Measurements from ENCODE around the gene ANKRD16.
A peak's percentile ranks its signal among the peaks of the same experiment; 100 is the strongest.
"Not testable (repeated sequence)": the region's sequence is repeated elsewhere in the genome, so short reads cannot be mapped to it uniquely, and the experiment has no call there.

Gene ANKRD16

DNA sequence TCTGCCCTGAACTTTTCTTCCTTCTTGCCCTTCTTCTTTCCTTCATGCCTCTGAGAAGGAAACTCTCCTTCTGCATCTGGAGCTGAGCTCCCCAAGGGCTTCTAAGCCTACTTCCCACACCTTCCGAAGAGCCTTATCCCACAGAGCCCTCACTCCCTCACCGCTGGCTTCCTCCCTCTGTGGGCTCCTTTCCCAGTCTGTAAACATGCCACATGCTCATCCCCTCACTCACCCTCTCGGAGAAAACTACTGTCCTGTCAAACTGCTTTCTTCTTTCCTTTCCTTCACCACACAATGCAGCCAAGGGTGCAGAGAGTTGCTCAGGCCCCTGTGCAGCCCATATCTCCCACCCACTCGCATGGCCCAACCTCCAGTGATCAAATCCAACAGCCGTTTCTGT, 18.1 kb downstream of the ANKRD16 start:
- peak; percentile 21 for DNase-seq

DNA sequence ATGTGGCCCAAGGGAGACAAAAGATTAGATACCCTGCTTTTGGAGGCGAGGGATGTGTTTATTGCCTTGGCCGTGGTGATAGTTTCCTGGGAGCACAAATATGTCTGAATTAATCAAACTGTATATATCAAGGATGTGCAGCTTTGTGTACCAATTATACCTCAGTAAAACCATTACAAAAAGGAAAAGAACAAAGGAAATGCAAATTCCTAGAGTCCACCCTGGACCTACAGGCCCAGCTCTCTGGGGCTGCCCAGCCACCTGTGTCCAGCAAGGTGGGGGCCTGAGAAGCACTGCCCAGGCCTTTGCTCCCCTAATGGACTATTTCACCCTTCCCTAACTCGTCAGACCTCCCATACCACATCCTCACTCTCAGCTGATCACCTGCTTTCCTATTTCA, 20.5 kb downstream of the ANKRD16 start:
- DNase-seq = no peak

DNA sequence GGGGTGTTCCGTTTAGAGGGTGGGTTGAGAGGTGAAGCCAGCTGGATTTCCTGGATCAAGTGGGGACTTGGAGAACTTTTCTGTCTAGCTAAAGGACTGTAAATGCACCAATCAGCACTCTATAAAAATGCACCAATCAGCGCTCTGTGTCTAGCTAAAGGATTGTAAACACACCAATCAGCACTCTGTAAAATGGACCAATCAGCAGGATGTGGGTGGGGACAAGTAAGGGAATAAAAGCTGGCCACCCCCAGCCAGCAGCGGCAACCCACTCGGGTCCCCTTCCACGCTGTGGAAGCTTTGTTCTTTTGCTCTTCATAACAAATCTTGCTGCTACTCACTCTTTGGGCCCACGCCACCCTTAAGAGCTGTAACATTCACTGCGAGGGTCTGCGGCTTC, 21.3 kb downstream of the ANKRD16 start:
- DNase-seq = peak; percentile 21

DNA sequence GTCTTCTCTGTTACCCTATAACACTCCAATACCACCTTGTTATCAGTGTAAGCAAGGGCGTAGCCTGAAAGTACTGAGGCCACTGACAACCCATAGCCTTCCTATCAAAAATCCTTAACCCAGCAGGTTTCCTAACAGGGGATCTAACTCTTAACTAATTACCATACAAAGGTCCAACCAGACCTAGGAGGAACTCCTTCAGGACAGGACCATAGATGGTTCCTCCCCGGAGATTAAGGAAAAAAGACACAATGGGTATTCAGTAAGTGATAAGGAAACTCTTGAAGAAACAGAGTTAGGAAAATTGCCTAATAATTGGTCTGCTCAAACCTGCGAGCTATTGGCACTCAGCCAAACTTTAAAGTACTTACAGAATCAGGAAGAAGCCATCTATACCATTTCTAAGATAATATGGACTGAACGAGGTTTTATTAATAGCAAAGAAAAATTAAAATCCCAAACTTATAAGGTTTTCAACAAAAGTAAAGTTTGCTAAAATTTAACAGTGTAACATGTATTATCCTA, 22.5 kb downstream of the ANKRD16 start:
- not testable (repeated sequence) for DNase-seq

DNA sequence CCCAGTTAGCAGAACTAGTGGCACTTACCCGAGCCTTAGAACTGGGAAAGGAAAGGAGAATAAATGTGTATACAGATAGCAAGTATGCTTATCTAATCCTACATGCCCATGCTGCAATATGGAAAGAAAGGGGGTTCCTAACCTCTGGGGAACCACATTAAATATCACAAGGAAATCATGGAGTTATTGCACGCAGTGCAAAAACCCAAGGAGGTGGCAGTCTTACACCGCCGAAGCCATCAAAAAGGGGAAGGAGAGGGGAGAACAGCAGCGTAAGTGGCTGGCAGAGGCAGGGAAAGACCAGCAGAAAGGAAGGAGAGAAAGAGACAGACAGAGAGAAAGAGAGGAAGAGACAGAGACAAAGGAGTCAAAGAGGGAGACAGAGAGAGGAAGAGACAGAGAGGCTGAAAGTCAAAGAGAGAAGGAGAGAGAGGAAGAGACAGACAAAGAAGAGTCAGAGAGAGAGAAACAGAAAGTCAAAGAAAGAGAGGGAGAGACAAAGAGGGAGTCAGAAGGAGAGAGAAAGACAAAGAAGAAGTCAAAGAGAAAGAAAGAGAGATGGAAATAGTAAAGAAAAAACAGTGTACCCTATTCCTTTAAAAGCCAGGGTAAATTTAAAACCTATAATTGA, 23.1 kb downstream of the ANKRD16 start:
- peak; percentile 1 for DNase-seq

DNA sequence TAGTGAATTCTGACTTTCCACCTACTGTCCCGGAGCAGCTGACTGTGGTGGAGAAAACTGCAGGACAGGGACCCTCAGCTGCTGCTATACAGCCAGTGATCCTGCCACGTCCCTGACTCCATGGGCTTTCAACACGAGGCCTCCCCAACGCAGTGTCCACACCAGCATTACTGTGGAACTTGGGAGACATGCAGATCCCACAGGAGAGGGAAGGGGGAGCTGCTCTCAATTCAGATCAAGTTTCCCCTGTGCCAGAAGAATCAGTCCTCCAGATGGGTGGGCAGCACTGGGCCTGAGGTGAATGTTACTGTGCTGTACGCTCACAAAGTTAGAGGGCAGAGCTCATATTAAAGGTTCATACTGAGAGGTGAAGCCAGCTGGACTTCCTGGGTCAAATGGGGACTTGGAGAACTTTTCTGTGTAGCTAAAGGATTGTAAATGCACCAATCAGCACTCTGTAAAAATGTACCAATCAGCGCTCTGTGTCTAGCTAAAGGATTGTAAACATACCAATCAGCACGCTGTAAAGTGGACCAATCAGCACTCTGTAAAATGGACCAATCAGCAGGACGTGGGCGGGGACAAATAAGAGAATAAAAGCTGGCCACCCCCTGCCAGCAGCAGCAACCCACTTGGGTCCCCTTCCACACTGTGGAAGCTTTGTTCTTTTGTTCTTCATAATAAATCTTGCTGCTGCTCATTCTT, 26.6 kb downstream of the ANKRD16 start:
- DNase-seq = not testable (repeated sequence)

DNA sequence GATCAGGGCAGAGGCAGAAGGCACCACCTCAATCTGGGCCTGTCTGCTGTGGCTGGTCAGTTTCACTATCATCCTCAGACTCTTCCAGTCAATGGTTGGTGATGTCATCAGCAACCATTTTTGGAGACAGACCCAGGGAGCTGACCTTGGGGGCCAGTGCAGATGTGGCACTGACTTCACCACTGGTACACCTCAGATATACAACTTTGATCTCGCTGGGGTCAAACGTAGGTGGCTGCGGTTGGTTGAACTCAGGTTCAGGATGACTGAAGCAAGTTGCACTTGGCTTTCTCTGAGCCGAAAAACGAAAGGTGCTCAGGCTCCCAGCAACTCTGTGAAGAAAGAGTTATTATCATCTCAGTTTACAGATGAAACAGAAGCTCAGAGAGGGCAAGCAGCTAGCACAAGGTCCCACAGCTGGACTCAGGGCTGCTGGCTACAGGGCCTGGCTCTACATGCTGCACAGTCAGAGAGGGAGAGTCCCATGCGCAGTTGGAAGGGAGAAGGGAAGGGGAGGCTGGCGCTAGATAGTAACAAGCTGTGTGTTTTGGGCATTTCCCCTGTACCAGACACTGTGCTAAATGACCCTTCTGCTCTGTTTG, 27.2 kb downstream of the ANKRD16 start:
- DNase-seq = peak; percentile 40

DNA sequence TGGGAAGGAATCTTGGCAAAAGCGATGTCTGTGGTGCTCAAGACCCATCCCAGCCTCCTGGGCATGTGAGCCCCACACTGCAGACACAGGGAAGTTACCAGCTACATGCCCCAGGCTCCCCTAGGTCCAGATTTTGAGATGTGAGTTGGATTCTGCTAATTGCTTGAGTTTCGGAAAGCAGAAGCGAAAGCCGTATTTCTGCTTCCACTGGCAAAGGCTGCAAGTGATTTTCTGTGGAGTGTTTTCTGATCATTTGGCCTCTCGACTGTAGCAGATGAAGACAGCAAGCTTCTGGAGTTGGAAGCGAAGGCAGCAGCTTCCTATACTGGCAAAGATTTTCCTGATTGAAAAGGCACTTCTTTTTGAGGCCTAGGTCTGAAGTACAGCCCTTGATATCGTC, 29.6 kb downstream of the ANKRD16 start:
- no peak for DNase-seq

DNA sequence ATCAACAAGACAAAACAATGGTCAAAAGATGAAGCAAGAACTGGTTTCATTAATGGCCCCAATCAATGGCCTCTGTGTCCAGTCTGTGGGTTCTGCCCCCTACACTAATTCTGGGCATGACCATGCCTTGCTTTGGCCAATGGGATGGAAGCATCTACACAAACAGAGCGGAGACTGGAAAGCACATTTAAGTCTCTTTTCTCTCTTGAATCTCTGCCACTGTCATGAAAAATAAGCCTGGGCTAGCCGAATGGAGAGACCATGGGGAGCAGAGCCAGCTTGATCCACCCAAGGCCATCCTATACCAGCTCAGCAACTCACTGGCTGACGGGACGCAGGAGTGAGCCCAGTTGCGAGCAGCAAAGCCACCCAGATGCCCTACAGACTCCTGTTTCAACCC, 30.9 kb downstream of the ANKRD16 start:
- DNase-seq = no peak

DNA sequence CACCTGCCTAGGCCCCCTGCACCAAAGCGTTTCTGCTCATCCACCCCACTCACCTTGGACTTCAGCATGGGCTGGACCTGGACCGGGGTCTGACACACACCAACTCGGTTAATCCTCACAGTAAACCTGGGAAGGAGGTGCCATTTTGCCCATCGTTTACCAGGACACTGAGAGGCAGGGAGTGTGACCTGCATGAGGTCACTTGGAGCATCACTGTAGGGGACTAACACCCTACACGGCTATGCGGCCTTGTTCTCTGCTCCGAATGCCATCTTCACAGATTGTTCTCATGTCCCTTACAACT, 33.0 kb downstream of the ANKRD16 start:
- DNase-seq = no peak

DNA sequence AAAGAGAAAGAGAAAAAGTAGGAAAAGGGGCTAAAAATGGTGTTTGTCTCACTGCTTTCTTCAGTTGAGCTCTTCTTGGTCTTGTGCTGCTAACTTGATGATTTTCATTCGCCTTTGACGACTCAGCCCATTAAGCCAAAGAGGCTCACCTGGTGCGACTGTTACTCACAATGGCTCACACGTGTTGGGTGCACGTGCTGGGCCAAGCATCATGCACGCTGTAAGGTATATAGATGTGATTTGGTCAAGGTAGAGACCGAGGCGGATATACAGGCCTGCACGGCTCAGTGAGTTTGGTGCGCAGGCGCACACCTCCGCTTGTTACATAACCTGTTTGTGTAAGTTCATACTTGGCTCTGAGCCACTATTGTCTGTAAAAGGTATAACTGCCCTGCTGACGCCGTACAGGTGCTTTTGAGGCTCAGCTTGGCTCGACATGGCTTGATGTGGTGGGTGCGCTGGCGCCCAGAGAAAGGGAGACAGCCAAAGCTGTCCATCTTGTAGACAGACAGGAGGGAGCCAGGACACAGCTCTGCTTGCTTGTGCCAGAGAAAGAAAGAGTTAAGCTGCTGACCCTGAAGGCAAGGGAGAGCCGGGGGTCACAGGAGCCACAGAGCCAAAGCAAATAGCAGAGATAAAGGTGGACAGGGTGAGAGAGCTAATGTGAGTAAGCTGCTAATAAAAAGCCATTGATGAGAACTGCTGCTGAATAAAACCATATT, 33.6 kb downstream of the ANKRD16 start:
- no peak for DNase-seq

DNA sequence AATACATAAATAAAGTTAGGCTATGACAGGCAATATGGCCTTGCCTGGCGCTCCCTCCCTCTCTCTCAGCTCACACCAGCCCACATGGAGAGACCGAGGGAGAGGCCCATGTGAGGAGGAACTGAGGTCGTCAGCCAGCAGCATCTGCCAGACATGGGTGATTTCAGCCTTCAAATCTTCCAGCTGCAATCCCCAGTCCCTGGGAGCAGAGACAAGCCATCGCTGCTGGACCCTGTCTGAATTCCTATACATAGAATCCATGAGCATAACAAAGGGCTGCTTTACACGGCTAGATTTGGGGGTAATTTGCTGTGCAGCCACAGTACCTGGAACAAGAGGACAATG, 35.6 kb downstream of the ANKRD16 start:
- no peak for DNase-seq

DNA sequence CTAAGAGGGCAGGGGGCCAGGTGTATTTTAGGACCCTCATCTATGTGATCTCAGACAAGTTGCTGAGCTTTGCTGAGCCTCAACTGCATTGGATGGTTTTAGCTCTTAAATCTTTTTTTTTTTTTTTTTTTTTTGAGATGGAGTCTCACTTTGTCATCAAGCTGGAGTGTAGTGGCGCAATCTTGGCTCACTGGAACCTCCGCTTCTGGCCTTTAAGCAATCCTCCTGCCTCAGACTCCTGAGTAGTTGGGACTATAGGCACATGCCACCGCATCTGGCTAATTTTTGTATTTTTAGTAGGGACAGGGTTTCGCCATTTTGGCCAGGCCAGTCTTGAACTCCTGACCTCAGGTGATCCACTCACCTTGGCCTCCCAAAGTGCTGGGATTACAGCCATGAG, 43.0 kb downstream of the ANKRD16 start:
- not testable (repeated sequence) for DNase-seq

DNA sequence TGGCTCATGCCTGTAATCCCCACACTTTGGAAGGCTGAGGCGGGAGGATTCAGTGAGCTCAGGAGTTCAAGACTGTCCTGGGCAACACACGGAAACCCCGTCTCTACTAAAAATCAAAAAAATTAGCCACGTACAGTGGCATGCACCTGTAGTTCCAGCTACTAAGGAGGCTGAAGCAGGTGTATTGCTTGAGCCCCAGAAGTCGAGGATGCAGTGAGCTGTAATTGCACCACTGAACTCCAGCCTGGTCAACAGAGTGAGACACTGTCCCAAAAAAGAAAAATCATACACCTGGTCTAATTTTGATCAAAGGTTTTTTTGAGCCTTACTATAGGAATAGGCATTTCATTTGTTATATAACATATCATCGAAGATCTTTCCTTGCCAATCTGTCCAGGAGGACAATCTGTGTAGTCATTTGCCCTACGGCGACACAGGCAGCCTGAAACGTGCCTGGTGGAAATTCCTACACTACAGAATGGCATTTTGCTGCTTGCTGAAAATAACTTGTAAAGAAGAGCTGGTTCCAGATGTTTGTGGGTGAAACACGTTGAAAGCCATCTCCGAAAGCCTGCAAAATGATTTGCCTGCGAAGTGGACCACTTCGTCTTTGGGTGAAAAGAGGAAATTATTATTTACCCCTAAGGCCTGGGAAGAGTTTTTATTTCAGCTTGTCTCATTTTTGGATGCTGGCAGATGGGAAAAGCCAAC, 45.2 kb downstream of the ANKRD16 start:
- no peak for DNase-seq

DNA sequence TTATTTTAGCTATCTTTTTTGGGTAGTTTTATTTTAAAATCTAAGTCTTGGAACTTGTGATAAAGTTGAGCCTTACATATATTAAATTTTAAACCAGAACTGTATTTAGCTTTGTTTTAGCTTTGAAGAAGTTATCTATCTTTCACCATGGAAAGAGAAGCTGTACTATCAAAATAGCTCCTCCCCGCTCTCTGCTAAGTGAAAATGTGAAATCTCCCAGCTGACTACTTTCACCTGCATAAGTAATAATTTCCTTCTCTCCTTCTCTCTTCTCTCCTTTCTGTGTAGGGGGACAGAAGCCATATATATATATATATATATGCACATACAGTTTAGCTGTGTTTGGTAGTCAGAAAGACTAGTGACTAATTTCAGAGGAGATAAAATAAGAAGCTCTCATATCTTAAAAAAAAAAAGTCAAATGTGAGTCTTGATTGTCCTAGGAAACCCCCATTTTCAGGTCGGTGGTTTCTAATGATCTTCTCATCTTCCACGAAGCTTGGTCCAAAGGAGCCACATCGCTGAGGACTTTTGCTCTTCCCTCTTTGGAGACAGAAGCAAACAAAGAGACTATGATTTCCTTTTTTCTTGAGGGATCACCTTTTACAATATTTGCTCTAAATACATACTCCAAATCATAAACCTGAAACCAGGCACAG, 45.9 kb downstream of the ANKRD16 start:
- no peak for DNase-seq

DNA sequence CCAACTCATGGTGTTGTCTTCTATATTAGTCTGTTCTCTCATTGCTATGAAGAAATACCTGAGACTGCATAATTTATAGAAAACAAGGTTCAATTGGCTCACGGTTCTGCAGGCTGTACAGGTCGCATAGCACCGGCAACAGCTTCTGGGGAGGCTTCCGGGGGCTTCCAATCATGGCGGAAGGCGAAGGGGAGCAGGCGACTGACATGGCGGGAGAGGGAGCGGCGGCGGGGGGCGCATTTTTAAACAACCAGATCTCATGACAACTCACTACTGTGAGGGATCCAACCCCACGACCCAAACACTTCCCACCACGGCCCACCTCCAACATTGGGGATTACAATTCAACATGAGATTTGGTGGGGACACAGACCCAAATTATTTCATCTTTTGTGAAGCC, 47.7 kb downstream of the ANKRD16 start:
- no peak for DNase-seq

DNA sequence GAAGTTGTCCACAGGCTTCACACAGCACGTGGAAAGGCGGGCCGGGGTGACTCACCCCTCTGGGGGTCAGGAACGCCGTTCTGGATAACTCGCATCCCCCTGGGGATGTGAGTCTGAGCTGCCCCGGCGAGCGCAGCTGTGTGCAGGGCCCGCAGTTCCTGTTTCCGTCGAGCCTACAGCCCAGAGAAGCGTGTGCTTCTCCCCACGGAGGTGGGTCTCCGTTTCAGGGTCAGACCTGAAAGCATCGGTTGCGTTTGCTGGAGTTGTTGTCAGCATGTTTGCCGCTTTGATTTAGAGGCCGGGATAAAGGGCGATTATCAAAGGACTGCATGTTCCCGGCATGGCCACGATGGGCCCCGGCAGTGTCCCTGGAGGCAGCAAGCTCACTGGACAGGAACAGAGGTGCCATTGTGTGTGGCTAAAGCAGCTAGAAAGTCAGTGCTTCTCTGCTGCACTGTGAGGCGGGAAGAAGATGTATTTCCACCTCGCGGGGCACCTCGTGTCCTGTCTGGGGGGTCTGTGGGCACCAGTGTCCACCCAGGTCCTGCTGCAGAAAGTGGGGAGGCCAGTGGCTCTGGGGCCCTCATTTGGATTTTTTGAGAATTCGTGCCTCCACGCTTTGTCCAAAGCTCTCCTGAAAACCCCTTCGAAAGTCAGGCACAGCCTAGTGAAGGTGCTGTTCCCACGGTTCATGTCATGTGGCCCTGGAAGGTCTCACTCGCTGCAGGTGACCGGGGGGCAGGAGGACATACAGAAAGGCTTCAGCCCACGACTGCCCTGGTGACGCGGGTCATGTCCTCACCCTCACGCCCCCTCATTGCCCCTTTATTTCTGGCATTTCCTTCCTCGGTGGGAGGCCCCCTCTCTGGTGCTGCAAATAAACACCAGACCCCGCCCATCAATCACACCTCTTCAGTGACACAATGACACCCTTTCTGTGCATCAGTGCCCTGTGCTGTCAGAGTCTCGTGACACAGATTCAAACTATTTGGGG, 49.1 kb downstream of the ANKRD16 start:
- no peak for DNase-seq

DNA sequence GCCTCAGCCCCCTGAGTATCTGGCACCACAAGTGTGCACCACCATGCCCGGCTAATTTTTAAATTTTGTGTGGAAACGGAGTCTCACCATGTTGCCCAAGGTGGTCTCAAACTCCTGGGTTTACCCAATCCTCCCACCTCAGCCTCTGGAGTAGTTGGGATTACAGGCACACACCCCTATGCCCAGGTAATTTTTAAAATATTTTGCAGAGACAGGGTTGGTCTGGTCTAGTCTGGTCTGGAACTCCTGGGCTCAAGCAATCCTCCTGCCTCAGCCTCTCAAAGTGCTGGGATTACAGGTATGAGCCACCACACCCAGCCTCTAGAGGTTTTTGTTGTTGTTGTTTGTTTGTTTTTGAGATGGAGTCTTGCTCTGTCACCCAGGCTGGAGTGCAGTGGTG, 53.5 kb downstream of the ANKRD16 start:
- DNase-seq = not testable (repeated sequence)

DNA sequence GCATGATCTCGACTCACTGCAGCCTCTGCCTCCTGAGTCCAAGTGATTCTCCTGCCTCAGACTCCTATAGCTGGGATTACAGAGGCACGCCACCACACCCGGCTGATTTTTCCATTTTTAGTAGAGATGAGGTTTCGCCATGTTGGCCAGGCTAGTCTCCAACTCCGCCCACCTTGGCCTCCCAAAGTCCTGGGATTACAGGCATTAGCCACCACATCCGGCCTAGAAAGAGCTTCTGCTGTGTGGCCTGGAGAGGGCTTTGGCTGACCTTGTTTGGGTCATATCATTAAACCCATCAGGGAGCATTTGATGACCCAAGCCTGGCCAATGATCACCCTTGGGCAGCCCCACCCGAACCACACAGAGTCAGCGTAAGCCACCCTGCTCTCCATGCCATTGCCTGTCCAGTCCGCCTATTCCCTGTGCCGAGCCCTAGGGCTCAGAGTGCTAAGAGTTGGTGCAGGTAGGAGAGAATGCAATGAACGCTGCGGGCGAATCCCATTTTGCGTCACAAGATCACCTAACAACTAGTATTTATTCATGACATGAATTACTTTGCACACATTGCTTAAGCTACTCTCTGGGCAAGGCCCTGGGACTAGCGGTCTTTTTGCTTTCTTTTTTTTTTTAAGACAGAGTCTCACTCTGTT, 54.1 kb downstream of the ANKRD16 start:
- DNase-seq = no peak

DNA sequence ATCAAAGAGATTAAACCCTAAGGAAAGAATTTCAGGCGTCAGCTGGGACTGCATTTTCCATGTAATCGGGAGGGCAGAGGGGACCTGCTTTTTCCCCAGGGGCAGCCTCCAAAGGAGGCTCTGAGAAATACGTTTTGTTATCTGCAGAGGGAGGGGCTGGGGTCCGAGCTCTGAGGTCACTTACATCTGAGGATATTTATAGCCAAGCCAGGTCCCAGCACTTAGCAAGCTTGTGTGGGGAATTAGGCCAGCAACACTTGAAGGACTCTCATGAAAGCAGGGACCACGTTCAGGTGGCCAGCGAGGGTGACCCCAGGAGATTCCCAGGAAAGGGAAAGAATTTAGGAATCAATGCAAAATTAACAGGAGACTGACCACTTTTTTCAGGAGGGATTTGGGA, 55.9 kb downstream of the ANKRD16 start:
- DNase-seq = no peak

DNA sequence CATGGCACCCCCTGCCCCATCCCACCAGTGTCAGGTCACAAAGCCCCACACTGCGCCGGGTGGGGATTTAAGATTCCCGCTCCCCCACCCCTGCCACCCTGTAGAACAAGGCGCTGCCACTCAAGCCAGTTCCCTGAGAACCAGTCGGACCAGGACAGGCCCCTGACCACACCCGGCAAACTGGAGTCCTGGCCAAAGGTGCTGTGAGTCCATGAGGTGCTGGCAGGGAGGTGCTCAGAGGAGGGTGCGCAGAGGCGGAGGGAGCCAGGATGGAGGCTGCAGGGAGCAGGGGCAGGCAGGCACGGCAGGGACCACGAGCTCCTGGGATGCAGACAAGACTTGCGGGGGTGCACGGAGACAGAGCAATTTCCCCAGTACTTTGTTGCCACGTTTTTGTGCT, 56.7 kb downstream of the ANKRD16 start:
- DNase-seq = peak; percentile 42
